Neutrophil (primary cell): Measurements from ENCODE around the gene KRT34.
"Not testable (repeated sequence)": the region's sequence is repeated elsewhere in the genome, so short reads cannot be mapped to it uniquely, and the experiment has no call there.

ENCODE experiments used
- H3K27ac ChIP-seq: fragments of 200-600 bp; sonication (generic); 2 replicates; pipeline ENCODE4 v1.5.1; 2016; ENCODE audit warnings: mild to moderate bottlenecking, moderate library complexity
- H3K27me3 ChIP-seq: fragments of 200-600 bp; sonication (generic); 2 replicates; pipeline ENCODE4 v1.6.0; 2016; ENCODE audit warnings: mild to moderate bottlenecking
- H3K36me3 ChIP-seq: fragments of 200-600 bp; sonication (generic); 2 replicates; pipeline ENCODE4 v1.5.1; 2017
- H3K4me1 ChIP-seq, 2 experiments: fragments of 200-600 bp in 1 of 2; sonication (generic) in 1 of 2; 1 replicate in 1 of 2; 2 replicates in 1 of 2; pipeline versions ENCODE4 v1.5.1 to v1.6.1; 2013 to 2016; ENCODE audit warnings: low read depth in 1 of 2, low read length in 1 of 2, mild to moderate bottlenecking in 1 of 2, moderate library complexity in 1 of 2; ENCODE audit not compliant: control insufficient read depth in 1 of 2, insufficient read depth in 1 of 2
- H3K4me3 ChIP-seq, 2 experiments: fragments of 200-600 bp in 1 of 2; sonication (generic) in 1 of 2; 1 replicate in 1 of 2; 2 replicates in 1 of 2; pipeline ENCODE4 v1.5.1; 2013 to 2016; ENCODE audit warnings: low read depth in 1 of 2, low read length in 1 of 2, mild to moderate bottlenecking in 1 of 2, moderate library complexity in 1 of 2
- H3K9me3 ChIP-seq: fragments of 200-600 bp; sonication (generic); 2 replicates; pipeline ENCODE4 v1.5.1; 2016
- TF ChIP-seq, protein P1 (sequence below): fragments of 200-600 bp; sonication (generic); IDR thresholded peaks from 2 replicates; pipeline ENCODE4 v1.5.1; 2016; ENCODE audit warnings: antibody characterized with exemption

Gene KRT34

DNA sequence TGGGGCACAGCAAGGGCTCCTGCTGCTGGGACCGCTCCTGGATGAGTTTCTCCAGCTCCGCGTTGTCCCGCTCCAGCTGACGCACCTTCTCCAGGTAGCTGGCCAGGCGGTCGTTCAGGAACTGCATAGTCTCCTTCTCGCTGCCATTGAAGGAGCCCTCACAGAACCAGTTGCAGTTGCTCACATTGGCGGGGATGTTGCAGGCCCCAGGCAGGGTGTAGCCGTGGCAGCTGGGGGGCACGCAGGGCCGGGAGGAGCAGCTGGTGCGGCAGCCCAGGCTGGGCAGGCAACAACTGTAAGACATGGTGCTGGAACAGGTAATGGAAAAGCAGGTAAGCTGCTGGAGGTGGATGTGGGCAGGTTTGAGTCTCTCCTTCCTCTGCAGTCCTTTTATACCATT lies at the start of gene KRT34:
Gene KRT34, minus strand, starts transcription at position 364 of the 400 bp plus-strand sequence. Its CDS starts 60 bp downstream, at position 304.
- not testable (repeated sequence) for H3K4me3 ChIP-seq, H3K36me3 ChIP-seq, H3K4me1 ChIP-seq, H3K27ac ChIP-seq, H3K9me3 ChIP-seq
- H3K27me3 ChIP-seq = peaks cover 48% of the 10 kb centered on the region

DNA sequence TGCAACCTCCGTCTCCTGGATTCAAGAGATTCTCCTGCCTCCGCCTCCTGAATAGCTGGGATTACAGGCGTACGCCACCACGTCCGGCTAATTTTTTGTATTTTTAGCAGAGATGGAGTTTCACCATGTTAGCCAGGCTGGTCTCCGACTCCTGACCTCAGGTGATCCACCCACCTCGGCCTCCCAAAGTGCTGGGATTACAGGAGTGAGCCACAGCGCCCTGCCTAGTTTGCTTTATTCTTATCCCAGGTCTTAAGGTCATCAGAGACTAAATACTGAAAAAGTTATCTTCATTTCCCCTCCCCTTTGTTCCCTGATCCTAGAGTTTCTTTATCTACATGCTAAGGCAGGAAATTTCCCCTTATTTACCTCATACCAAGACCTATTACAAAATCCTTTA lies 48.3 kb upstream of the KRT34 start:
- H3K36me3 ChIP-seq, H3K4me1 ChIP-seq: not testable (repeated sequence)

DNA sequence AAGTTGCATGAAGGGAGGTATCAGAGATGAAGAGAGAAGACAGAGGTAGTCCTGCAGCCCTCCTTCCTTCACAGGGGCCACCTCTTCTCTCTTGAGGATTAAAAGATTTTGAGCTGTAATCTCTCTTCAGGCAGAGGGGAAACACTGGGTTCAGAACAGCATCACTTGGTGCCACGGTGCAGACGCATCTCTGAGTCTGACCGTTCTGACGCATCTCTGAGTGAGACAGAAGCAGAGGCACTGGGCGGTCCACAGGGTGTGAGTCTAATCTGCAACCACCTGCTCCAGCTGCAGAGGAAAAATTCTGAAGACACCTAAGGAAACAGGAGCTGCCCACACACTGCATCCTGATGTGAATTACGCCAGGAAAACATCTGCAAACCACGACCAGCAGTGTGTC lies 47.6 kb upstream of the KRT34 start:
- H3K36me3 ChIP-seq = no peaks in the 10 kb centered on the region
- TF ChIP-seq, protein P1, sequence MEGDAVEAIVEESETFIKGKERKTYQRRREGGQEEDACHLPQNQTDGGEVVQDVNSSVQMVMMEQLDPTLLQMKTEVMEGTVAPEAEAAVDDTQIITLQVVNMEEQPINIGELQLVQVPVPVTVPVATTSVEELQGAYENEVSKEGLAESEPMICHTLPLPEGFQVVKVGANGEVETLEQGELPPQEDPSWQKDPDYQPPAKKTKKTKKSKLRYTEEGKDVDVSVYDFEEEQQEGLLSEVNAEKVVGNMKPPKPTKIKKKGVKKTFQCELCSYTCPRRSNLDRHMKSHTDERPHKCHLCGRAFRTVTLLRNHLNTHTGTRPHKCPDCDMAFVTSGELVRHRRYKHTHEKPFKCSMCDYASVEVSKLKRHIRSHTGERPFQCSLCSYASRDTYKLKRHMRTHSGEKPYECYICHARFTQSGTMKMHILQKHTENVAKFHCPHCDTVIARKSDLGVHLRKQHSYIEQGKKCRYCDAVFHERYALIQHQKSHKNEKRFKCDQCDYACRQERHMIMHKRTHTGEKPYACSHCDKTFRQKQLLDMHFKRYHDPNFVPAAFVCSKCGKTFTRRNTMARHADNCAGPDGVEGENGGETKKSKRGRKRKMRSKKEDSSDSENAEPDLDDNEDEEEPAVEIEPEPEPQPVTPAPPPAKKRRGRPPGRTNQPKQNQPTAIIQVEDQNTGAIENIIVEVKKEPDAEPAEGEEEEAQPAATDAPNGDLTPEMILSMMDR = no peak
- H3K27me3 ChIP-seq = peaks cover 14% of the 10 kb centered on the region
- no peak overlapping the region for H3K27ac ChIP-seq
- H3K4me3 ChIP-seq = no peak overlapping the region
- peaks cover 0 to 10% of the 10 kb centered on the region in 2 experiments for H3K4me1 ChIP-seq
- H3K9me3 ChIP-seq = no peaks in the 10 kb centered on the region

More for the DNA sequence above, 48.3 kb upstream of the KRT34 start:
- not testable (repeated sequence) for H3K4me3 ChIP-seq, H3K27ac ChIP-seq, H3K9me3 ChIP-seq
- H3K27me3 ChIP-seq = peaks cover 14% of the 10 kb centered on the region

DNA sequence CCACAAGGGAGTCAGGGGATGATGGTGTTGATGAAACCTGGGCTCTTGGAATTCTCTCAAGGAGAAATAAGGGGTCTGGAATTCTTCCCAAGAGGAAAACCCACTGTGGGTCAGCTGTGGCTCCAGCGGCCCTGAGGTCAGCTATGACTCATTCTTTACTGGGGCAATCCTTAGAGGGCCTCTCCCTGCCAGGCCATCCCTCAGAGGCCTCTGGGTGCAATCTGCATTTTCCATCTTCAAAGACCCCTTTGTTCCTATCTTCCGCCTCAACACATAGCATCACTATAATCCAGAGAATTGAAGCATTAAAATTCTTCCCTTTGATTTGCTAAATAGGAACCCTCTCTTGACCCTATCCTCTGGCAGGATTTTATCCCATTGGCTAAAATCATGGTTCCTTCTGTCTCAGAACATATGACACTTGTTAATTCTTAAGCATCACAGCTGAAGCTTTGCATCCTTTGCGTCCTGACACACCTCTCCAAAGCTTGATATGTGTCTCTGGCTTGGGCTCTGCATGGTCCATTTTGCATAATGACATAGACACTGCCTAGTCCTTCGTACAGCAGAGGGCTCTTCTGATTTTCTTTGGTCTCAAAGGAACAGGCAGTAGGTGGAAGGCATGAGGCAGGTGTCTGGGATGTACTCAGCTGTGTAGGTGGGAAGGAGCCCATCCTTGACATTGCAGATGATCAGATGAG lies 46.6 kb upstream of the KRT34 start:
- TF ChIP-seq, protein P1 = no peak
- H3K4me3 ChIP-seq = no peak overlapping the region
- H3K4me1 ChIP-seq = peaks cover 0 to 10% of the 10 kb centered on the region in 2 experiments
- H3K9me3 ChIP-seq = no peaks in the 10 kb centered on the region
- H3K27me3 ChIP-seq = peaks cover 14% of the 10 kb centered on the region
- no peak overlapping the region for H3K27ac ChIP-seq
- H3K36me3 ChIP-seq = no peaks in the 10 kb centered on the region

DNA sequence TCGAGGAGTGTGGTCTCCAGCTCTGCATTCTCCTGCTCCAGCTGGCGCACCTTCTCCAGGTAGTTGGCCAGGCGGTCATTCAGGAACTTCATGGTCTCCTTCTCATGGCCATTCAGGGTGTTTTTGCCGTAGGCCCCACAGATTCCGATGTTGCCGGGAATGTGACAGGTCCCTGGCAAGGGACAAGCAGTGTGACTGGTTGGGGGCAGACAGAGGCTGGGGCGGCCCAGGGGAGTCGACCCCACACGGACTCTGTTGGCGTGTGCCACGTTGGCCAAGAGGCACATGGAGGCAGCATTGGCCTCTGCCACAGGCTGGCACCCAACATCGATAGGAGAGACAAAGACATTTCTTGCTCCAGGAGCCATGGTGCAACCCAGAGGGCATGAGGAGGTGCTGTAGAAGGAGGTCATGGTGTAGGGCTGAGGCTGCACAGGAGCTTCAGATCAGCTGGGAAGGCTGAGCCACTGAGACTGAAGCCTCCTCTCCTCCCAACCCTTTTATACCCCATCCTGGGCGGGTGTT lies 42.1 kb upstream of the KRT34 start, which contains the start of gene KRT37:
Gene KRT37, minus strand, starts transcription at position 475 of the 525 bp plus-strand sequence. Its CDS starts 62 bp downstream, at position 413.
- Histone ChIP-seq H3K27me3 (peaks cover 10% of the 10 kb centered on the region), H3K27ac (no peak within 1 kb of the TSS), H3K4me3 (no peak within 1 kb of the TSS), H3K9me3 (no peaks in the 10 kb centered on the region), H3K36me3 (no peaks in the 10 kb centered on the region), H3K4me1 (no peaks in the 10 kb centered on the region)
- TF ChIP-seq, protein P1 = no peak

DNA sequence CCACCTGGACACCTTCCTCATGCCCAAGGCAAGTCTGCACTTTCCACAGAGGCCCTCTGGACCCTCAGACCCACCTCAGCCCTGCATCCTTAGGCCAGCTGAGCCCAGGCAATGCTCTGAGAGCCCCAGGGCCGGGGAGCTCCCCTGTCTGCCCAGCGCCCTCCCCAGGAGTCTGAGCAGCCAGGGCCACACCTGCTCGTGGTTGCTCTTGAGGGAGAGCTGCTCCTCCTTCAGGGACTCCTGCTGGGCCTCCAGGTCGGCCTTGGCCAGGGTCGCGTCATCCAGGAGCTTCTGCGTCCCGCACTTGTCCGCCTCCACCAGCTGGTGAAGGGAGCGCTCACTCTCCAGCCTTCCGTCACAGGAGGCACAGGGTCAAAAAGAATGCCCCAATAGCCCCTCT lies 40.5 kb upstream of the KRT34 start:
- H3K36me3 ChIP-seq, H3K4me1 ChIP-seq, H3K27me3 ChIP-seq, H3K4me3 ChIP-seq, H3K9me3 ChIP-seq, H3K27ac ChIP-seq: not testable (repeated sequence)

DNA sequence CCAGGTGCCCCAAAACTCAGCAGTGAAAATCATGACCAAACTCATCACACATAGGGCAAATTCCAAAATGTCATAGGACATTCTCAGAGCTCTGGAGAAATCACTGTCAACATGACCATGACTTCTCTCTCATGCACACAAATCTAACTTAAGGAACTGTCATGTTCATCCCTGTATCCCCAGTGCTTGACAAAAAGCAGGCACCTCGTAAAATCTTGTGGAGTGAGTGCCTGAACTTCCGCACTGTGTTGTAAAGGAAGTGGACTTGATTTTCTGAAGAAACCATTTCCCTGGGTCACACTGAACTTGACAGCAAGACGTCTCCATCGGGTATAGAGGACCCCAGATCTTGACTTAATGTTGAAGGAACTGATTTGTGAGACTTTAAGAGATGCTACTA lies 39.5 kb upstream of the KRT34 start:
- Histone ChIP-seq H3K9me3 (no peaks in the 10 kb centered on the region), H3K36me3 (no peaks in the 10 kb centered on the region), H3K27ac (no peak overlapping the region), H3K27me3 (peaks cover 10% of the 10 kb centered on the region), H3K4me1 (no peaks in the 10 kb centered on the region), H3K4me3 (no peak overlapping the region)
- TF ChIP-seq, protein P1 = no peak
